GM19043 (cell line): ENCODE results near the gene DNAJC4.

Source experiments
- ATAC-seq: cut with Tn5 transposase; IDR thresholded peaks from one replicate; pipeline ENCODE4 v1.9.1; 2021; ENCODE audit warnings: low read depth; ENCODE audit not compliant: unreplicated experiment

Gene DNAJC4

GRCh38 chr11:64230171-64230984 lies at the start of gene DNAJC4:
Gene DNAJC4, plus strand, starts transcription at chr11:64230548. Its CDS starts 307 bp downstream, at chr11:64230855.
- peak; percentile 45 for ATAC-seq

GRCh38 chr11:64180891-64181290 lies 49.5 kb upstream of the DNAJC4 start:
- no peak for ATAC-seq

- ATAC-seq = no peak
Measured at GRCh38 chr11:64181506-64182411, 48.6 kb upstream of the DNAJC4 start.

GRCh38 chr11:64183890-64184289 lies 46.5 kb upstream of the DNAJC4 start:
- ATAC-seq = no peak

- peak; percentile 2 for ATAC-seq
Measured at GRCh38 chr11:64185175-64185692, 45.1 kb upstream of the DNAJC4 start.

GRCh38 chr11:64185693-64186491 lies 44.5 kb upstream of the DNAJC4 start, which contains the start of gene STIP1:
Gene STIP1, plus strand, starts transcription at chr11:64186171. Its CDS starts 91 bp downstream, at chr11:64186262.
- ATAC-seq = peak; percentile 86

- ATAC-seq = no peak
Measured at GRCh38 chr11:64186492-64187165, 43.7 kb upstream of the DNAJC4 start.

GRCh38 chr11:64192434-64192833 lies 37.9 kb upstream of the DNAJC4 start:
- ATAC-seq = no peak

GRCh38 chr11:64196626-64197025 lies 33.7 kb upstream of the DNAJC4 start:
- no peak for ATAC-seq

- ATAC-seq = no peak
Measured at GRCh38 chr11:64198511-64198910, 31.8 kb upstream of the DNAJC4 start.

- ATAC-seq = no peak
Measured at GRCh38 chr11:64201543-64201942, 28.8 kb upstream of the DNAJC4 start.

GRCh38 chr11:64202992-64203391 lies 27.4 kb upstream of the DNAJC4 start:
- ATAC-seq = no peak

- no peak for ATAC-seq
Measured at GRCh38 chr11:64203421-64204079, 26.8 kb upstream of the DNAJC4 start.

GRCh38 chr11:64204080-64204440 lies 26.3 kb upstream of the DNAJC4 start:
- ATAC-seq = no peak

- no peak for ATAC-seq
Measured at GRCh38 chr11:64204464-64204989, 25.8 kb upstream of the DNAJC4 start.

- peak; percentile 44 for ATAC-seq
Measured at GRCh38 chr11:64206457-64207255, 23.7 kb upstream of the DNAJC4 start, which contains the start of gene FERMT3. Gene FERMT3, plus strand, starts transcription at chr11:64206721. Its CDS starts 644 bp downstream, at chr11:64207365.

- peak; percentile 52 for ATAC-seq
Measured at GRCh38 chr11:64207256-64208085, 22.9 kb upstream of the DNAJC4 start.
